ENCODE results near the gene IFT80. TPM values are rescaled to one million over a fixed set of nuclear protein-coding genes. Genes with fewer than 3 reads are reported as not detected.
A peak's percentile ranks its signal among the peaks of the same experiment; 100 is the strongest.
"Not testable (repeated sequence)": the region's sequence is repeated elsewhere in the genome, so short reads cannot be mapped to it uniquely, and the experiment has no call there.

The IFT80 gene
- total and polyA plus RNA-seq, 8 donors, result 27.9 to 92.0 (median 74.1) TPM

GRCh38 chr3:160368804-160369203 lies 30.2 kb downstream of the IFT80 start:
- TF ChIP-seq CTCF (IDR thresholded peaks at IDR 0.05), result no peak
- DNase-seq (no peak), ATAC-seq (peak; percentile 11)
- no peaks in the 10 kb centered on the region for H3K9me3 ChIP-seq
- no peaks in the 10 kb centered on the region for H3K36me3 ChIP-seq
- H3K27me3 ChIP-seq, result no peaks in the 10 kb centered on the region
- H3K27ac ChIP-seq, result peak overlapping the region; percentile 10 to 49
- H3K4me1 ChIP-seq, result no peaks in the 10 kb centered on the region
- H3K4me3 ChIP-seq, result no peak overlapping the region
- intact Hi-C loops (cut with DNase I), result no loop called here

GRCh38 chr3:160365869-160366522 lies 33.0 kb downstream of the IFT80 start:
- Histone ChIP-seq H3K4me1 (no peaks in the 10 kb centered on the region), H3K36me3 (no peaks in the 10 kb centered on the region), H3K9me3 (no peaks in the 10 kb centered on the region), H3K4me3 (no peak overlapping the region), H3K27me3 (no peaks in the 10 kb centered on the region), H3K27ac (no peak overlapping the region)
- peak; percentile 78 for ATAC-seq
- peak in 1 of 4 donors; percentile 42 for DNase-seq
- TF ChIP-seq CTCF (IDR thresholded peaks at IDR 0.05), result no peak
- intact Hi-C loops (cut with DNase I), result no loop called here

- H3K36me3 ChIP-seq; H3K27ac ChIP-seq; ATAC-seq; H3K4me3 ChIP-seq; H3K9me3 ChIP-seq; DNase-seq; intact Hi-C loops (cut with DNase I); H3K27me3 ChIP-seq; H3K4me1 ChIP-seq: not testable (repeated sequence)
These were observed 36.1 kb downstream of the IFT80 start for GRCh38 chr3:160362896-160363295.

DNA sequence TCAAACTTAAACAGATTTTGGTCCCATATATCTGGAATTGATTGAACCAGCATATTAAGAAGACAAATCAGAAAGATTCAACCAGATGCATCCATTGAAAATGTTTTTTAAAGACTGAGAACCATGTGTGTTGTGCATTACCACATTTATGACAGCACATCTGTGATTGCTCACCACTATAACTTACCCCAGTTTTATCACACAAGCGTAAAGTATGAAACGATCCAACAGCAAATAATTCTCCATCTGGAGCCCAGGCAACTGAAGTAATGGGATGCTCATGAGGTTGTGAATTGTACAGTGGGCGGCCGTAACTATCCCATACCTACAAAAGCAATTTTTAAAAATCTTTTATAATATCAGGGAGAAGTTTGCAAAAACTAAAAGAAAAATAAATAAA lies 43.2 kb downstream of the IFT80 start:
- TF ChIP-seq CTCF (IDR thresholded peaks at IDR 0.05), result no peak

GRCh38 chr3:160346511-160346910 lies 52.5 kb downstream of the IFT80 start:
- DNase-seq (no peak), ATAC-seq (no peak)
- intact Hi-C loops (cut with DNase I), result loop anchor here in 1 of 2 donors (10.0 kb wide), 1 partner anchor 312 kb away; no protein-coding TSS in a partner anchor
- Histone ChIP-seq H3K4me1 (no peaks in the 10 kb centered on the region), H3K4me3 (no peak overlapping the region), H3K27ac (no peak overlapping the region), H3K9me3 (no peaks in the 10 kb centered on the region), H3K36me3 (no peaks in the 10 kb centered on the region), H3K27me3 (no peaks in the 10 kb centered on the region)
- no peak for TF ChIP-seq CTCF (IDR thresholded peaks at IDR 0.05)

More for the DNA sequence above, 43.2 kb downstream of the IFT80 start:
- no peak overlapping the region for H3K4me3 ChIP-seq
- intact Hi-C loops (cut with DNase I), result no loop called here
- ATAC-seq (no peak), DNase-seq (no peak)
- H3K27ac ChIP-seq, result no peak overlapping the region
- no peaks in the 10 kb centered on the region for H3K9me3 ChIP-seq
- peaks cover 0 to 10% of the 10 kb centered on the region in 2 donors for H3K36me3 ChIP-seq
- no peaks in the 10 kb centered on the region for H3K27me3 ChIP-seq
- no peaks in the 10 kb centered on the region for H3K4me1 ChIP-seq

DNA sequence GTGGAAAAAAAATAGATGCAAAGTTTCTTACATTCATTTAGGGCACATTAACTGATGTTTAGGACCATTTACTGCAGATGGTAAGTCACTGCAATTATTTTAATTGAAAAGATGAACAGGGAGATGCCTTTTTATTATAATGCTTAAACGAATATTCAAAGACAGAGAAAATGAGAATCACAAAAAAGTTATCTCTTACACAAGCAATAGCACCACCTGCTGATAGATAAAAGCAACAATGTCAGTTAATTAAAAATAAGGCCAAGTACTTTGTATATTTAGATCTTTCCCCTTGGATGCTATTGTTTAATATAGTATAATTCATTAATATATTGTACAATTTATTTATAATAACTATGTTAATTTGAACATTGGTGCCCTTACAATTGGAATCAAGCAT lies 55.9 kb downstream of the IFT80 start:
- DNase-seq, result no peak
- no peaks in the 10 kb centered on the region for H3K27me3 ChIP-seq
- H3K4me1 ChIP-seq, result no peaks in the 10 kb centered on the region
- no peaks in the 10 kb centered on the region for H3K36me3 ChIP-seq
- ATAC-seq, result peak; percentile 65
- TF ChIP-seq CTCF (IDR thresholded peaks at IDR 0.05), result peak in 1 of 2 donors; percentile 41
- H3K4me3 ChIP-seq, result no peak overlapping the region
- H3K9me3 ChIP-seq, result peaks cover 0 to 4% of the 10 kb centered on the region in 2 donors
- intact Hi-C loops (cut with DNase I), result loop anchor here in 1 of 2 donors (10.0 kb wide), 1 partner anchor 308 kb away; no protein-coding TSS in a partner anchor
- no peak overlapping the region for H3K27ac ChIP-seq

All from left lung (tissue), 10 donors.